HCT116 (cell line): ENCODE results near the gene ZDHHC18. TPM values are rescaled to one million over a fixed set of nuclear protein-coding genes. Genes with fewer than 3 reads are reported as not detected.

ENCODE experiments used
- ATAC-seq: fragments of 200-7000 bp; cut with Tn5 transposase; 2 replicates; pipeline ENCODE4 v1.9.1; 2020; ENCODE audit warnings: mild to moderate bottlenecking, moderate library complexity
- BruUV-seq: library from RNA; stranded (reverse); fragments of 400-500 nt; replicated peaks from 2 replicates; lab custom pipeline; 2021; lab: Mats Ljungman, UMichigan
- CTCF ChIA-PET: fragments of 300-600 bp; sonication (Branson Sonifier 250); formaldehyde crosslinking; loops from one replicate; lab custom pipeline; 2021; ENCODE audit warnings: antibody characterized with exemption; lab: Charles Lee
- POLR2A ChIA-PET: fragments of 300-600, 350-600 bp; sonication (Branson Sonifier 250); formaldehyde crosslinking; loops from one replicate; lab custom pipeline; 2021; ENCODE audit warnings: antibody characterized with exemption; lab: Charles Lee
- RAD21 ChIA-PET, 2 experiments: fragments of 300-600 bp; sonication (Branson Sonifier 250); formaldehyde crosslinking; loops; one replicate each; lab custom pipeline; 2023; ENCODE audit warnings: low total read pairs in 2 of 2; ENCODE audit not compliant: uncharacterized antibody in 2 of 2, unreplicated experiment in 2 of 2, low non-redundant PET in 1 of 2; lab: Charles Lee
- DNase-seq: peaks from one replicate; pipeline ENCODE4 v3.0.0-alpha.2; 2010; ENCODE audit warnings: low read depth, low spot score
- H2AFZ ChIP-seq: fragments of 200-600 bp; shearing (Covaris generic), sonication (generic); 2 replicates; pipeline ENCODE4 v1.6.1; 2017; ENCODE audit warnings: low read depth, mixed run types, mixed read lengths, antibody characterized with exemption, low read length; ENCODE audit not compliant: poor library complexity, severe bottlenecking
- H3K27ac ChIP-seq: 2 replicates; pipeline ENCODE4 v1.5.1; 2012; ENCODE audit warnings: low read depth, low read length
- H3K27me3 ChIP-seq: fragments of 200-600 bp; sonication (generic); 2 replicates; pipeline ENCODE4 v1.6.1; 2016; ENCODE audit warnings: mixed run types, low read length, mixed read lengths; ENCODE audit not compliant: insufficient read depth
- H3K36me3 ChIP-seq, 2 experiments: fragments of 200-500 bp in 1 of 2; fragments of 200-600 bp in 1 of 2; sonication (Bioruptor generic) in 1 of 2; sonication (generic) in 1 of 2; 2 replicates each; pipeline versions ENCODE4 v1.5.1 to v1.6.1; 2014 to 2016; ENCODE audit warnings: low read length in 2 of 2, inconsistent platforms in 1 of 2, mixed read lengths in 1 of 2, mixed run types in 1 of 2; ENCODE audit not compliant: insufficient read depth in 2 of 2, control insufficient read depth in 1 of 2
- H3K4me1 ChIP-seq, 2 experiments: fragments of 200-600 bp in 1 of 2; sonication (generic) in 1 of 2; 2 replicates each; pipeline versions ENCODE4 v1.5.1 to v1.6.1; 2012 to 2017; ENCODE audit warnings: low read length in 2 of 2, inconsistent platforms in 1 of 2, mild to moderate bottlenecking in 1 of 2, mixed read lengths in 1 of 2, mixed run types in 1 of 2, moderate library complexity in 1 of 2; ENCODE audit not compliant: insufficient read depth in 2 of 2, control insufficient read depth in 1 of 2
- H3K4me2 ChIP-seq: fragments of 200-600 bp; sonication (generic); 2 replicates; pipeline ENCODE4 v1.6.1; 2017; ENCODE audit warnings: mixed run types, low read length, mixed read lengths
- H3K4me3 ChIP-seq, 2 experiments: fragments of 200-600 bp in 1 of 2; sonication (generic) in 1 of 2; replicated peaks in 1 of 2; 2 replicates each; pipeline ENCODE4 v1.5.1; 2011 to 2016; ENCODE audit warnings: low read length in 2 of 2, control low read depth in 1 of 2, low read depth in 1 of 2, mild to moderate bottlenecking in 1 of 2, mixed read lengths in 1 of 2, mixed run types in 1 of 2
- H3K79me2 ChIP-seq: fragments of 200-600 bp; sonication (generic); 2 replicates; pipeline ENCODE4 v1.6.1; 2017; ENCODE audit warnings: mild to moderate bottlenecking, mixed run types, low read length, moderate library complexity, mixed read lengths; ENCODE audit not compliant: insufficient read depth
- H3K9ac ChIP-seq: fragments of 200-600 bp; sonication (generic); 2 replicates; pipeline ENCODE4 v1.6.1; 2016; ENCODE audit warnings: low read length, mixed read lengths
- H3K9me2 ChIP-seq: fragments of 200-600 bp; sonication (generic), shearing (Covaris generic); 2 replicates; pipeline ENCODE4 v1.6.1; 2017; ENCODE audit warnings: mixed run types, mild to moderate bottlenecking, moderate library complexity; ENCODE audit not compliant: insufficient read depth
- H3K9me3 ChIP-seq, 2 experiments: fragments of 200-500 bp in 1 of 2; fragments of 200-600 bp in 1 of 2; sonication (Bioruptor generic) in 1 of 2; sonication (generic) in 1 of 2; 2 replicates each; pipeline ENCODE4 v1.6.1; 2014 to 2017; ENCODE audit warnings: low read length in 2 of 2, mixed read lengths in 2 of 2, inconsistent platforms in 1 of 2, low read depth in 1 of 2, mild to moderate bottlenecking in 1 of 2, mixed run types in 1 of 2, moderate library complexity in 1 of 2; ENCODE audit not compliant: control insufficient read depth in 1 of 2, insufficient read depth in 1 of 2
- H4K20me1 ChIP-seq: fragments of 200-600 bp; sonication (generic), shearing (Covaris generic); 2 replicates; pipeline ENCODE4 v1.6.1; 2017; ENCODE audit warnings: mixed run types, mild to moderate bottlenecking, moderate library complexity; ENCODE audit not compliant: insufficient read depth
- CTCF ChIP-seq, 3 experiments: fragments of 200-600 bp in 1 of 3; sonication (generic) in 1 of 3; IDR thresholded peaks in 2 of 3; conservative IDR thresholded peaks in 1 of 3; 2 replicates each; pipeline ENCODE4 v1.5.1; 2012 to 2017; ENCODE audit warnings: low read depth in 2 of 3, low read length in 2 of 3, antibody characterized with exemption in 1 of 3, borderline replicate concordance in 1 of 3, control low read depth in 1 of 3, mild to moderate bottlenecking in 1 of 3, mixed read lengths in 1 of 3, mixed run types in 1 of 3, moderate library complexity in 1 of 3; ENCODE audit not compliant: insufficient read depth in 1 of 3
- EZH2 ChIP-seq: fragments of 200-600 bp; sonication (generic); IDR thresholded peaks from 2 replicates; pipeline ENCODE4 v1.6.1; 2017; ENCODE audit warnings: antibody characterized with exemption, mixed run types
- JUND ChIP-seq: IDR thresholded peaks from 2 replicates; pipeline ENCODE4 v1.6.1; 2012
- MAX ChIP-seq: IDR thresholded peaks from 2 replicates; pipeline ENCODE4 v1.6.1; 2012
- POLR2A ChIP-seq: IDR thresholded peaks from 2 replicates; pipeline ENCODE4 v1.7.0; 2011; ENCODE audit warnings: borderline replicate concordance; ENCODE audit not compliant: insufficient read depth, insufficient read length; ENCODE audit errors: extremely low read depth
- RAD21 ChIP-seq: IDR thresholded peaks from 2 replicates; pipeline ENCODE4 v1.6.1; 2012; ENCODE audit warnings: low read depth, mild to moderate bottlenecking
- SRF ChIP-seq: IDR thresholded peaks from 2 replicates; pipeline ENCODE4 v1.6.1; 2012; ENCODE audit warnings: low read depth
- YY1 ChIP-seq: IDR thresholded peaks from 2 replicates; pipeline ENCODE4 v1.6.1; 2011; ENCODE audit warnings: low read length, low read depth, moderate library complexity, mild to moderate bottlenecking; ENCODE audit not compliant: insufficient replicate concordance; ENCODE audit errors: extremely low read depth
- intact Hi-C: fragments of 100-400 bp; cut with micrococcal nuclease; formaldehyde crosslinking; loops from 2 replicates; pipeline ENCODE4 v1.10.0; 2022
- total RNA-seq: library from RNA; stranded (reverse); gene quantifications from one replicate; pipeline ENCODE4 v1.2.1, GENCODE V29; 2021; ENCODE audit not compliant: unreplicated experiment

ZDHHC18 gene
- total RNA-seq, 1 experiment from 2014 or later, result 24.4 TPM

GRCh38 chr1:26788515-26788785 lies 38.0 kb upstream of the ZDHHC18 start:
- peak overlapping the region; percentile 55 to 94 for H3K4me3 ChIP-seq
- peak overlapping the region; percentile 99 for H3K4me2 ChIP-seq
- no peak overlapping the region for H2AFZ ChIP-seq
- H3K79me2 ChIP-seq, result no peaks in the 10 kb centered on the region
- H3K27me3 ChIP-seq, result no peaks in the 10 kb centered on the region
- ATAC-seq, result peak; percentile 13
- no peaks in the 10 kb centered on the region for H3K36me3 ChIP-seq
- H3K9me3 ChIP-seq, result no peaks in the 10 kb centered on the region
- POLR2A ChIA-PET, result interaction anchor here (1.0 to 2.5 kb wide), 7 partner anchors 17 to 186 kb away, joined by 3 to 19 read pairs (median 9); partner anchors contain the start of gene GPN2
- RAD21 ChIA-PET, result interaction anchor here (0.6 to 3.1 kb wide), 10 partner anchors 17 to 465 kb away, joined by 3 to 16 read pairs (median 6); no protein-coding TSS in a partner anchor
- H3K27ac ChIP-seq, result peak overlapping the region; percentile 98
- no peaks in the 10 kb centered on the region for H4K20me1 ChIP-seq
- H3K9me2 ChIP-seq, result no peaks in the 10 kb centered on the region
- intact Hi-C loops, result no loop called here
- CTCF ChIA-PET, result interaction anchor here (0.7 to 5.3 kb wide), 25 partner anchors 9 to 318 kb away, joined by 3 to 117 read pairs (median 4); no protein-coding TSS in a partner anchor
- no peak for DNase-seq
- H3K9ac ChIP-seq, result peak overlapping the region; percentile 97
- no TSS peak for BruUV-seq
- H3K4me1 ChIP-seq, result peaks cover 19 to 45% of the 10 kb centered on the region in 2 experiments
- TF ChIP-seq POLR2A (no peak), YY1 (no peak), MAX (no peak), SRF (no peak), CTCF (IDR thresholded peaks at IDR 0.05 in 2 of 3, conservative IDR thresholded peaks at IDR 0.05 in 1 of 3; ENCODE audit: borderline replicate concordance in 1 of 3, insufficient read depth in 1 of 3, low read depth in 2 of 3, low read length in 2 of 3) (no peak), JUND (no peak), RAD21 (no peak), EZH2 (no peak)
